Gastroesophageal sphincter (tissue), 4 donors: Measurements from ENCODE around the gene KCNIP3. TPM values are rescaled to one million over a fixed set of nuclear protein-coding genes. Genes with fewer than 3 reads are reported as not detected.

Experiments
- ATAC-seq: fragments of 150-250 bp; one replicate; pipeline ENCODE4 v1.9.1; 2016; ENCODE audit warnings: mild to moderate bottlenecking, moderate library complexity
- H3K27ac ChIP-seq, 4 donors: fragments of 200-600 bp; sonication (generic) in 3 of 4; 1 replicate in 3 of 4; 2 replicates in 1 of 4; pipeline ENCODE4 v1.5.1; 2016 to 2019
- H3K27me3 ChIP-seq: fragments of 200-600 bp; sonication (generic); one replicate; pipeline ENCODE4 v1.5.1; 2019
- H3K36me3 ChIP-seq, 2 donors: fragments of 200-600 bp; sonication (generic); one replicate each; pipeline ENCODE4 v1.5.1; 2019; ENCODE audit warnings: control low read depth in 1 of 2
- H3K4me1 ChIP-seq, 3 donors: fragments of 200-600 bp; sonication (generic); 1 replicate in 2 of 3; 2 replicates in 1 of 3; pipeline ENCODE4 v1.5.1; 2016 to 2019; ENCODE audit warnings: control low read depth in 2 of 3
- H3K4me3 ChIP-seq, 2 donors: fragments of 200-600 bp; sonication (generic); one replicate each; pipeline ENCODE4 v1.5.1; 2019; ENCODE audit warnings: mild to moderate bottlenecking in 1 of 2, moderate library complexity in 1 of 2
- H3K9me3 ChIP-seq, 3 donors: fragments of 200-600 bp; sonication (generic); one replicate each; pipeline ENCODE4 v1.5.1; 2017 to 2019; ENCODE audit warnings: control low read depth in 2 of 3
- EP300 ChIP-seq: sonication (generic); formaldehyde crosslinking; IDR thresholded peaks from one replicate; pipeline ENCODE4 v1.6.1; 2017; ENCODE audit warnings: antibody characterized with exemption, mild to moderate bottlenecking
- POLR2A ChIP-seq, 2 donors: fragments of 450-650 bp; IDR thresholded peaks; one replicate each; pipeline ENCODE4 v1.6.1; 2017; ENCODE audit warnings: antibody characterized with exemption in 2 of 2, mild to moderate bottlenecking in 2 of 2, moderate library complexity in 1 of 2
- POLR2AphosphoS5 ChIP-seq: sonication (generic); formaldehyde crosslinking; IDR thresholded peaks from one replicate; pipeline ENCODE4 v1.6.1; 2017; ENCODE audit warnings: antibody characterized with exemption
- WGBS, 2 donors: methylation state at CpG; one replicate each; pipeline ENCODE4 v1.1.5; 2018; ENCODE audit warnings: low coverage in 1 of 2; 5-methylcytosine and 5-hydroxymethylcytosine counted together
- total RNA-seq, 4 donors: library from RNA; depleted of rRNA; stranded (reverse); fragments of >200 nt; gene quantifications; one replicate each; pipeline ENCODE4 v1.1.0, GENCODE V29; 2016
- TF ChIP-seq, protein P1 (sequence below), 4 experiments: fragments of 200-600 bp in 2 of 4; fragments of 450-650 bp in 2 of 4; sonication (generic) in 1 of 4; IDR thresholded peaks; one replicate each; pipeline ENCODE4 v1.5.1; 2017 to 2019; ENCODE audit warnings: antibody characterized with exemption in 4 of 4, mild to moderate bottlenecking in 2 of 4, moderate library complexity in 2 of 4

KCNIP3 gene
- total RNA-seq, 4 donors from 2014 or later = 14.4 to 41.4 (median 20.0) TPM

- no peak overlapping the region for H3K27ac ChIP-seq
- no peaks in the 10 kb centered on the region for H3K9me3 ChIP-seq
- 38% methylated on average over 2 of the region's 3 CpGs; no CpG with 5 or more reads in 1 of the 2 donors for WGBS, 2 donors
- no peaks in the 10 kb centered on the region for H3K36me3 ChIP-seq
- H3K4me3 ChIP-seq = no peak overlapping the region
- H3K27me3 ChIP-seq = no peaks in the 10 kb centered on the region
- TF ChIP-seq EP300 = no peak
- TF ChIP-seq, protein P1, sequence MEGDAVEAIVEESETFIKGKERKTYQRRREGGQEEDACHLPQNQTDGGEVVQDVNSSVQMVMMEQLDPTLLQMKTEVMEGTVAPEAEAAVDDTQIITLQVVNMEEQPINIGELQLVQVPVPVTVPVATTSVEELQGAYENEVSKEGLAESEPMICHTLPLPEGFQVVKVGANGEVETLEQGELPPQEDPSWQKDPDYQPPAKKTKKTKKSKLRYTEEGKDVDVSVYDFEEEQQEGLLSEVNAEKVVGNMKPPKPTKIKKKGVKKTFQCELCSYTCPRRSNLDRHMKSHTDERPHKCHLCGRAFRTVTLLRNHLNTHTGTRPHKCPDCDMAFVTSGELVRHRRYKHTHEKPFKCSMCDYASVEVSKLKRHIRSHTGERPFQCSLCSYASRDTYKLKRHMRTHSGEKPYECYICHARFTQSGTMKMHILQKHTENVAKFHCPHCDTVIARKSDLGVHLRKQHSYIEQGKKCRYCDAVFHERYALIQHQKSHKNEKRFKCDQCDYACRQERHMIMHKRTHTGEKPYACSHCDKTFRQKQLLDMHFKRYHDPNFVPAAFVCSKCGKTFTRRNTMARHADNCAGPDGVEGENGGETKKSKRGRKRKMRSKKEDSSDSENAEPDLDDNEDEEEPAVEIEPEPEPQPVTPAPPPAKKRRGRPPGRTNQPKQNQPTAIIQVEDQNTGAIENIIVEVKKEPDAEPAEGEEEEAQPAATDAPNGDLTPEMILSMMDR (IDR thresholded peaks at IDR 0.05) = no peak
- TF ChIP-seq POLR2A (IDR thresholded peaks at IDR 0.05) = no peak
- no peak for TF ChIP-seq POLR2AphosphoS5
- no peak for ATAC-seq
- no peaks in the 10 kb centered on the region for H3K4me1 ChIP-seq
These were observed 14.7 kb upstream of the KCNIP3 start for GRCh38 chr2:95282458-95282857.

GRCh38 chr2:95283562-95283961 lies 13.6 kb upstream of the KCNIP3 start:
- Histone ChIP-seq H3K9me3 (no peaks in the 10 kb centered on the region), H3K27me3 (no peaks in the 10 kb centered on the region), H3K36me3 (peaks cover 0 to 3% of the 10 kb centered on the region in 2 donors), H3K4me1 (no peaks in the 10 kb centered on the region), H3K27ac (no peak overlapping the region), H3K4me3 (no peak overlapping the region)
- 83 to 90% methylated on average over 2 to 3 of the region's 4 CpGs for WGBS, 2 donors
- no peak for TF ChIP-seq POLR2A (IDR thresholded peaks at IDR 0.05)
- TF ChIP-seq POLR2AphosphoS5 = no peak
- TF ChIP-seq, protein P1 (IDR thresholded peaks at IDR 0.05) = no peak
- TF ChIP-seq EP300 = no peak
- no peak for ATAC-seq

DNA sequence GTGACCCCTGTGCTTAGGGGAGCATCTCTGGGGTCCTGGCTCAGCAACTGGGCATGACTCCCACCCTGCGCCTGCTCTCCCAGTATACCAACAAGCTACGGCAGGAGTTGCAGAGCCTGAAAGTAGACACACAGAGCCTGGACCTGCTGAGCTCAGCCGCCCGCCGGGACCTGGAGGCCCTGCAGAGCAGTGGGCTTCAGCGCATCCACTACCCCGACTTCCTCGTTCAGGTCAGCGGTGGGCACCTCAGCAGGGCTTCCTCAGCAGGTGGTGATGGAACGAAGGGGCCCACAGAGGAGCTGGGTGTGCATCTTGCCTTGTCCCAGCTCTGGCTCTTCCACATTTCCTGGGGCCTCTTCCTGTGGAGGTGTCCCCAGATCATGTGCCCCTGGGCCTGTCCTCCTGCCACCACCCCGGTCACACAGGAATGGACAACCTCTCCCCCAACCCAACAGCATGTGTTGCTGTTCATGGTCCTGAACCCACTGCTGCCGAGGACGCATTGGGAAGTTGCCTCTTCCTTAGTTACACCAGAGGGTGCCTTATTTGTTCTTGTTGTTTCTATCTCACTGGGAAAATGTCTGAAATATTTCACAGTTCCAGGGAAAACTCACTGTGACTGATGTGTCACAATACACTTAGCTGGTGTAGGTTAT lies 12.1 kb upstream of the KCNIP3 start:
- TF ChIP-seq POLR2AphosphoS5 (no peak), EP300 (no peak), POLR2A (IDR thresholded peaks at IDR 0.05) (no peak)
- TF ChIP-seq, protein P1 (IDR thresholded peaks at IDR 0.05) = no peak
- peaks cover 0 to 3% of the 10 kb centered on the region in 2 donors for H3K36me3 ChIP-seq
- no peaks in the 10 kb centered on the region for H3K27me3 ChIP-seq
- H3K4me1 ChIP-seq = no peaks in the 10 kb centered on the region
- WGBS, 2 donors = 68% methylated on average over 3 of the region's 13 CpGs; no CpG with 5 or more reads in 1 of the 2 donors
- H3K27ac ChIP-seq = no peak overlapping the region
- no peak for ATAC-seq
- H3K9me3 ChIP-seq = peaks cover 0 to 4% (median 0%) of the 10 kb centered on the region in 3 donors
- no peak overlapping the region for H3K4me3 ChIP-seq

DNA sequence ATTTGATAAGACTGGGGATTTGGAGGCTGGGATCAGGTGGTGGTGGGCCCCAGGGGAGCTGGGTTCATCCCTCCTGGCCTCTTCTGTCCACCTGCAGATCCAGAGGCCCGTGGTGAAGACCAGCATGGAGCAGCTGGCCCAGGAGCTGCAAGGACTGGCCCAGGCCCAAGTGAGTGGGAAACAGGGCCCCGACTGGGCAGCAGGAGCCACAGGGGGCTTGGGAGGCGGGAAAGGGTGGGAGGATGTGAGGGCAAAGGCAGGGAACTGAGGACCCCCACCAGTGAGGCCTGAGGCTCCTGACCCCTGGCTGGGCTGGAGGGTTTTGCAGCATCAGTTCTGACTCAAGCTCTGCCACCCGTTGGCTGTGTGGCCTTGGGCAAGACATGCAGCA lies 11.6 kb upstream of the KCNIP3 start:
- peaks cover 0 to 9% (median 0%) of the 10 kb centered on the region in 3 donors for H3K9me3 ChIP-seq
- H3K27ac ChIP-seq = no peak overlapping the region
- no peaks in the 10 kb centered on the region for H3K27me3 ChIP-seq
- H3K36me3 ChIP-seq = peaks cover 0 to 7% of the 10 kb centered on the region in 2 donors
- no peak for TF ChIP-seq POLR2A (IDR thresholded peaks at IDR 0.05)
- TF ChIP-seq, protein P1 (IDR thresholded peaks at IDR 0.05) = no peak
- no peak for TF ChIP-seq EP300
- no peak for TF ChIP-seq POLR2AphosphoS5
- ATAC-seq = no peak
- no CpG with 5 or more reads among the region's 4 CpGs for whole genome bisulfite sequencing, 2 donors
- no peak overlapping the region for H3K4me3 ChIP-seq
- no peaks in the 10 kb centered on the region for H3K4me1 ChIP-seq

- WGBS, 2 donors = 80% methylated on average over 1 of the region's 8 CpGs; no CpG with 5 or more reads in 1 of the 2 donors
- H3K9me3 ChIP-seq = peaks cover 0 to 26% (median 0%) of the 10 kb centered on the region in 3 donors
- peak; percentile 13 for ATAC-seq
- no peak overlapping the region for H3K4me3 ChIP-seq
- H3K27me3 ChIP-seq = no peaks in the 10 kb centered on the region
- H3K27ac ChIP-seq = no peak overlapping the region
- no peaks in the 10 kb centered on the region for H3K4me1 ChIP-seq
- TF ChIP-seq, protein P1 (IDR thresholded peaks at IDR 0.05) = no peak
- TF ChIP-seq POLR2AphosphoS5 (no peak), EP300 (no peak), POLR2A (IDR thresholded peaks at IDR 0.05) (no peak)
- peaks cover 0 to 11% of the 10 kb centered on the region in 2 donors for H3K36me3 ChIP-seq
These were observed 9.8 kb upstream of the KCNIP3 start for GRCh38 chr2:95287336-95287735.
